ENCODE results near the gene MORC1. TPM values are rescaled to one million over a fixed set of nuclear protein-coding genes. Genes with fewer than 3 reads are reported as not detected.

MORC1 gene
- total and polyA plus RNA-seq, 8 donors, result not detected

DNA sequence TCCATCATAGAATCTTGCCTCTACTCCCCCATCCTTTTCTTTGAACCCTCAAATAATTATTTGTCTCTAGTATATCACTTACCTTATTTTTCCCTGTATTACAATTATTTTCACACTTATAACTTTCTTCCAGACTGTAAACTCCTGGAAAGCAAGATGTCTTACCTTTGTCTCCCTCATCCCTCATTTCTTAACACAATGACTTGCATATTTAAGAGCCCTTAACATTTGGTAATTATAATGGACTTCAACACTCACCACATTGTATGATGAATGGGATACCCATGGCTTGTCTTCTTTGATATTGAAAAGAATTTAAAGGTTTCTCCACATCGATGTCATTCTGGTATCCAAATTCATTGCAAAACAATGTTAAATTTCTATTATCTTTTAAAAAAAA is 82.9 kb downstream of the MORC1 start:
- Histone ChIP-seq H3K27ac (no peak overlapping the region), H3K4me1 (no peaks in the 10 kb centered on the region), H3K9me3 (no peaks in the 10 kb centered on the region), H3K27me3 (no peaks in the 10 kb centered on the region), H3K36me3 (no peaks in the 10 kb centered on the region), H3K4me3 (no peak overlapping the region)
- intact Hi-C loops (cut with DNase I), result no loop called here
- DNase-seq (no peak), ATAC-seq (no peak)
- TF ChIP-seq, protein P1, sequence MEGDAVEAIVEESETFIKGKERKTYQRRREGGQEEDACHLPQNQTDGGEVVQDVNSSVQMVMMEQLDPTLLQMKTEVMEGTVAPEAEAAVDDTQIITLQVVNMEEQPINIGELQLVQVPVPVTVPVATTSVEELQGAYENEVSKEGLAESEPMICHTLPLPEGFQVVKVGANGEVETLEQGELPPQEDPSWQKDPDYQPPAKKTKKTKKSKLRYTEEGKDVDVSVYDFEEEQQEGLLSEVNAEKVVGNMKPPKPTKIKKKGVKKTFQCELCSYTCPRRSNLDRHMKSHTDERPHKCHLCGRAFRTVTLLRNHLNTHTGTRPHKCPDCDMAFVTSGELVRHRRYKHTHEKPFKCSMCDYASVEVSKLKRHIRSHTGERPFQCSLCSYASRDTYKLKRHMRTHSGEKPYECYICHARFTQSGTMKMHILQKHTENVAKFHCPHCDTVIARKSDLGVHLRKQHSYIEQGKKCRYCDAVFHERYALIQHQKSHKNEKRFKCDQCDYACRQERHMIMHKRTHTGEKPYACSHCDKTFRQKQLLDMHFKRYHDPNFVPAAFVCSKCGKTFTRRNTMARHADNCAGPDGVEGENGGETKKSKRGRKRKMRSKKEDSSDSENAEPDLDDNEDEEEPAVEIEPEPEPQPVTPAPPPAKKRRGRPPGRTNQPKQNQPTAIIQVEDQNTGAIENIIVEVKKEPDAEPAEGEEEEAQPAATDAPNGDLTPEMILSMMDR (IDR thresholded peaks at IDR 0.05), result no peak

GRCh38 chr3:109033000-109033660 is 84.8 kb downstream of the MORC1 start:
- no peaks in the 10 kb centered on the region for H3K9me3 ChIP-seq
- TF ChIP-seq, protein P1 (IDR thresholded peaks at IDR 0.05), result no peak

DNA sequence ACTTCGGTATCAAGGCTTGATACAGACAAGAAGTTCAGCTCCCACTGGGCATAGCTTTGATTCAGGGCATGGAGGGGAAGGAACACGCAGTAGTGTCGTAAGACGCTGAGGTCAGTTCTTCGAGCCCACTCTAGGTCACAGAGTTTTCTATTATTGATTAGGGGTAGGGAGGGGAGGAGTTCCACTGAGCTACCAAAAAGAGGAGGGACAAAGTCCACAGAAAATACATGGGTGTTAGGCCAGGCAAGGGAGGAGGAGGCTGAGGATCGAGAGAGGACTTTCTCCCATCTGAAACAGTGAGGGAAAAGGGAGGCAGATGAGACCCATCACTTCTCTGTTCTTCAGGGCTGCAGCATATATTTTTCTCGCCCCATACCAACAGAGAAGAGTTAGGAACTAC is 89.2 kb downstream of the MORC1 start:
- Histone ChIP-seq H3K9me3 (no peaks in the 10 kb centered on the region), H3K27me3 (no peaks in the 10 kb centered on the region), H3K4me3 (no peak overlapping the region), H3K4me1 (no peaks in the 10 kb centered on the region), H3K27ac (no peak overlapping the region), H3K36me3 (no peaks in the 10 kb centered on the region)
- TF ChIP-seq, protein P1 (IDR thresholded peaks at IDR 0.05), result no peak
- no peak for ATAC-seq
- intact Hi-C loops (cut with DNase I), result no loop called here
- no peak for DNase-seq

More at GRCh38 chr3:109033000-109033660, 84.8 kb downstream of the MORC1 start:
- ATAC-seq (no peak), DNase-seq (no peak)
- intact Hi-C loops (cut with DNase I), result no loop called here
- H3K27me3 ChIP-seq, result no peaks in the 10 kb centered on the region
- H3K4me1 ChIP-seq, result no peaks in the 10 kb centered on the region
- no peaks in the 10 kb centered on the region for H3K36me3 ChIP-seq
- H3K27ac ChIP-seq, result no peak overlapping the region
- no peak overlapping the region for H3K4me3 ChIP-seq

DNA sequence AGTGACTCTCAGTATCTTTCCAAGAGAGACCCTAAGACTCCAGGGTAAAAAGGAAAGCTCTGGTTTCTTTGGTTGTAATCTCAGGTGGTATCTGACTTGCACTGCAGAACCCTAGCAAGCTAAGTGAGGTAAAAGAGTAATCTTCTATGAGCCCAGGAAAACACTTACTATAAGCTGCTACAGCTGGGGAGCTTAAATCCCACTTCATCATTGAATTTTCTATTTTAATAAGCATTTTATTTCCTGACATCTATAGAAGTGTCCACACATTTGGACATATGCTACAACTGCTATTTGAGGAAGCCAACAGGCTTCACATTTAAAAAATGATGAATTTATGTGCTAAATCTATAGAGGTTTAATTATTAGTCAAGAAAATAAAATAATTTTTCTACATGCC is 91.1 kb downstream of the MORC1 start:
- ATAC-seq (no peak), DNase-seq (peak in 2 of 4 donors; percentile 19 to 28)
- Histone ChIP-seq H3K36me3 (no peaks in the 10 kb centered on the region), H3K9me3 (no peaks in the 10 kb centered on the region), H3K4me3 (no peak overlapping the region), H3K27me3 (no peaks in the 10 kb centered on the region), H3K4me1 (no peaks in the 10 kb centered on the region), H3K27ac (no peak overlapping the region)
- TF ChIP-seq, protein P1 (IDR thresholded peaks at IDR 0.05), result no peak
- intact Hi-C loops (cut with DNase I), result no loop called here

DNA sequence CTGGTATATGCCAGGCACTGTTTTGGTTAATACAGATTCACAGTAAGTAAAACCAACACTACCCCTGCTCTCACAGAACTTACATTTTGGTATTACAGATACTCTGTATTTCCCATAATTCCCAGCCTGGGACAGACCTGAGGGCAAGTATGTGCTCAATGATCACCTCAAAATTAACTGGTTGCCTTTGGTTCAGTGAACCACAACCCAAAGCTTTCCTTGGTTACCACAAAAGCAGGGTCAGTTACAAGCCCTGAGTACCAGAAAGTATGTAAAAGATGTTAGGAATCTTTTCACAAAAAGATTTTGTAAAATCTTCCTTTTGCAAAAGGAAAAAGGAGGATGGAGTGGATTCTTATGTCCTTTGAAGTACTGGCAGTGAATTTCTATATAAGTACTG is 92.0 kb downstream of the MORC1 start:
- no peak for DNase-seq

More for the DNA sequence above, 92.0 kb downstream of the MORC1 start:
- TF ChIP-seq, protein P1 (IDR thresholded peaks at IDR 0.05), result no peak
- Histone ChIP-seq H3K9me3 (no peaks in the 10 kb centered on the region), H3K27me3 (no peaks in the 10 kb centered on the region), H3K27ac (no peak overlapping the region), H3K4me1 (no peaks in the 10 kb centered on the region), H3K4me3 (no peak overlapping the region), H3K36me3 (no peaks in the 10 kb centered on the region)
- intact Hi-C loops (cut with DNase I), result no loop called here
- ATAC-seq, result no peak
